Keratinocyte (primary cell): ENCODE data around the gene CNOT3.

ENCODE experiments used
- CTCF ChIP-seq, 3 experiments: IDR thresholded peaks in 1 of 3; conservative IDR thresholded peaks in 1 of 3; optimal IDR thresholded peaks in 1 of 3; 2 replicates in 2 of 3; 3 replicates in 1 of 3; pipeline versions ENCODE3 to v1.5.1; 2011; ENCODE audit warnings: low read length in 3 of 3, mild to moderate bottlenecking in 3 of 3, moderate library complexity in 2 of 3, control low read depth in 1 of 3, inconsistent platforms in 1 of 3; ENCODE audit not compliant: insufficient read depth in 2 of 3; ENCODE audit errors: extremely low read depth in 1 of 3
- EZH2 ChIP-seq: IDR thresholded peaks from one replicate; pipeline ENCODE4 v1.6.1; 2012; ENCODE audit warnings: inconsistent platforms, mild to moderate bottlenecking, low read length, moderate library complexity

- TF ChIP-seq CTCF (optimal IDR thresholded peaks at IDR 0.05 in 1 of 3, IDR thresholded peaks at IDR 0.05 in 1 of 3, conservative IDR thresholded peaks at IDR 0.05 in 1 of 3; ENCODE audit: extremely low read depth in 1 of 3, insufficient read depth in 2 of 3, low read length in 3 of 3) (no peak), EZH2 (no peak)
Observed at GRCh38 chr19:54173359-54173699, 35.8 kb downstream of the CNOT3 start.
